Vagina (tissue), 2 donors: ENCODE results near the gene LRG1.

ENCODE experiments used
- POLR2A ChIP-seq, 2 donors: fragments of 450-650 bp; IDR thresholded peaks; one replicate each; pipeline ENCODE4 v1.6.1; 2017; ENCODE audit warnings: antibody characterized with exemption in 2 of 2, mild to moderate bottlenecking in 2 of 2, moderate library complexity in 2 of 2
- POLR2AphosphoS5 ChIP-seq, 2 donors: sonication (generic); formaldehyde crosslinking; IDR thresholded peaks; one replicate each; pipeline ENCODE4 v1.9.0; 2017; ENCODE audit warnings: antibody characterized with exemption in 2 of 2, mild to moderate bottlenecking in 2 of 2, low read depth in 1 of 2; ENCODE audit not compliant: insufficient read depth in 1 of 2
- TF ChIP-seq, protein P1 (sequence below), 3 experiments: fragments of 450-650 bp in 2 of 3; fragments of 200-600 bp in 1 of 3; sonication (generic) in 1 of 3; IDR thresholded peaks; one replicate each; pipeline ENCODE4 v1.5.1; 2017 to 2019; ENCODE audit warnings: antibody characterized with exemption in 3 of 3, mild to moderate bottlenecking in 2 of 3, moderate library complexity in 2 of 3

DNA sequence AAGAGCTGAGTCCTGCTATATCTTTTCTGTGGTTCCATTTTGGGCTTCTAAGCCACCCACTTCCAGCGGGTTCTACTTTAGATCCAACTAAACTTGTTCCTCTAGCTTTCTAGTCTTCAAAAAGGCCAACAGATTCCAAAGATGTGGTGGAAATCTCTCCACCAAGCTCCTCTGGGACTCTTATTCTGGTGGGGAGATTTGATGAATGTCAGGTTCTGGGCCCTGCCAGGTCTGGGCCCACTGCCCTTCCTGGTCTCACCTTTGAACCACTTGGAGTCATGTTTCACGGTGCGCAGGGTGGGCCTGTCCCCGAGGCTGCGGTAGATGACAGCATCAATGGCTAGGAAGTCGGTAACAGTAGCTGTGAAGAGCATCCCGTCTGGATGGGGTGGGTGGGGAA, 14.9 kb upstream of the LRG1 start:
- TF ChIP-seq, protein P1, sequence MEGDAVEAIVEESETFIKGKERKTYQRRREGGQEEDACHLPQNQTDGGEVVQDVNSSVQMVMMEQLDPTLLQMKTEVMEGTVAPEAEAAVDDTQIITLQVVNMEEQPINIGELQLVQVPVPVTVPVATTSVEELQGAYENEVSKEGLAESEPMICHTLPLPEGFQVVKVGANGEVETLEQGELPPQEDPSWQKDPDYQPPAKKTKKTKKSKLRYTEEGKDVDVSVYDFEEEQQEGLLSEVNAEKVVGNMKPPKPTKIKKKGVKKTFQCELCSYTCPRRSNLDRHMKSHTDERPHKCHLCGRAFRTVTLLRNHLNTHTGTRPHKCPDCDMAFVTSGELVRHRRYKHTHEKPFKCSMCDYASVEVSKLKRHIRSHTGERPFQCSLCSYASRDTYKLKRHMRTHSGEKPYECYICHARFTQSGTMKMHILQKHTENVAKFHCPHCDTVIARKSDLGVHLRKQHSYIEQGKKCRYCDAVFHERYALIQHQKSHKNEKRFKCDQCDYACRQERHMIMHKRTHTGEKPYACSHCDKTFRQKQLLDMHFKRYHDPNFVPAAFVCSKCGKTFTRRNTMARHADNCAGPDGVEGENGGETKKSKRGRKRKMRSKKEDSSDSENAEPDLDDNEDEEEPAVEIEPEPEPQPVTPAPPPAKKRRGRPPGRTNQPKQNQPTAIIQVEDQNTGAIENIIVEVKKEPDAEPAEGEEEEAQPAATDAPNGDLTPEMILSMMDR (IDR thresholded peaks at IDR 0.05), result no peak
- TF ChIP-seq POLR2A (IDR thresholded peaks at IDR 0.05) (no peak), POLR2AphosphoS5 (IDR thresholded peaks at IDR 0.05; ENCODE audit: insufficient read depth in 1 of 2, low read depth in 1 of 2) (no peak)
